Ovary (tissue), 3 donors: ENCODE measurements around the gene AIPL1.

Experiments
- POLR2A ChIP-seq: fragments of 450-650 bp; IDR thresholded peaks from one replicate; pipeline ENCODE4 v1.6.1; 2017; ENCODE audit warnings: antibody characterized with exemption, mild to moderate bottlenecking, moderate library complexity
- TF ChIP-seq, protein P1 (sequence below), 3 donors: fragments of 450-650 bp in 2 of 3; fragments of 200-600 bp in 1 of 3; IDR thresholded peaks; one replicate each; pipeline versions ENCODE4 v1.5.1 to v1.8.0; 2016 to 2022; ENCODE audit warnings: antibody characterized with exemption in 3 of 3, mild to moderate bottlenecking in 1 of 3
- donor health status: DM: no; HTN: no; CAD: no.

DNA sequence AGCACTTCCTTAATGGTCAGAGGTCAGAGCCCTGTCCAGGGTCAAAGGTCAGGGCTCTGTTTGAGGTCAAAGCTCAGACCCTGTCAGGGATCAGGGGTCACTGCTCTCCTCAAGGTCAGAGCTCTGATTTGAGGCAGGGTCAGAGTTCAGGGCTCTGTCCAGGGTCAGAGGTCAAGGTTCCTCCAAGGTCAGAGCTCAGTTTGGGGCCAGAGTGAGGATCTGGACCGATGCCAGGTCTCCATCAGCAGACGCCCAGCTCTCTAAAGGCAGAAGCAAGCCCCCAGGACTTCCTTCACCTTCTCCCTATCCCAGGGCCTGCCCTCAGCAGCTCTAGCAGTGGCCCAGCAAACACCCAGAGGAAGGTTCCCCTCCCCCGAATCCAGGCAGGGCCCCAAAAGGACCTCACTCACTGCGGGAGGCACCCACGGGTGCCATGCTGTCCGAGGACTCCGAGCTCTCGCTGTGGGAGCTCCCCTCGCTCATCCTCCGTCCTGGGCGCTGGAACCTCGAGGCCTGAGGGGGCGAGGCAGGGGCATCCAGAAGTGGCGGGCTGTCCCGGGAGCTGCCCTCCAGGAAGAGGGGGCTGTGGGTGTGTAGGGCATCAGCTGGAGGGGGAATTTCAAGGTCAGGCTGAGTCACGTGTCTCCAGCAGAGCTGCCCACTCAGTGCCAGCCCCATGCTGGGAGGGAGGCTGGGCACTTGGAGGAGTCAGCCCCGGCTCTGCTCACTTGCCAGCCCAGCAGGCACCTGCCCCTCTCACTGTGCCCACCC, 36.0 kb upstream of the AIPL1 start:
- TF ChIP-seq, protein P1, sequence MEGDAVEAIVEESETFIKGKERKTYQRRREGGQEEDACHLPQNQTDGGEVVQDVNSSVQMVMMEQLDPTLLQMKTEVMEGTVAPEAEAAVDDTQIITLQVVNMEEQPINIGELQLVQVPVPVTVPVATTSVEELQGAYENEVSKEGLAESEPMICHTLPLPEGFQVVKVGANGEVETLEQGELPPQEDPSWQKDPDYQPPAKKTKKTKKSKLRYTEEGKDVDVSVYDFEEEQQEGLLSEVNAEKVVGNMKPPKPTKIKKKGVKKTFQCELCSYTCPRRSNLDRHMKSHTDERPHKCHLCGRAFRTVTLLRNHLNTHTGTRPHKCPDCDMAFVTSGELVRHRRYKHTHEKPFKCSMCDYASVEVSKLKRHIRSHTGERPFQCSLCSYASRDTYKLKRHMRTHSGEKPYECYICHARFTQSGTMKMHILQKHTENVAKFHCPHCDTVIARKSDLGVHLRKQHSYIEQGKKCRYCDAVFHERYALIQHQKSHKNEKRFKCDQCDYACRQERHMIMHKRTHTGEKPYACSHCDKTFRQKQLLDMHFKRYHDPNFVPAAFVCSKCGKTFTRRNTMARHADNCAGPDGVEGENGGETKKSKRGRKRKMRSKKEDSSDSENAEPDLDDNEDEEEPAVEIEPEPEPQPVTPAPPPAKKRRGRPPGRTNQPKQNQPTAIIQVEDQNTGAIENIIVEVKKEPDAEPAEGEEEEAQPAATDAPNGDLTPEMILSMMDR (IDR thresholded peaks at IDR 0.05), result no peak
- no peak for TF ChIP-seq POLR2A
